Fibroblast of skin of left biceps (primary cell): ENCODE results near the gene TRABD2A.

Experiments
- DNase-seq, 2 experiments: peaks; one replicate each; pipeline ENCODE4 v3.0.0-alpha.2; 2013; ENCODE audit warnings: low read depth in 2 of 2

TRABD2A gene

DNA sequence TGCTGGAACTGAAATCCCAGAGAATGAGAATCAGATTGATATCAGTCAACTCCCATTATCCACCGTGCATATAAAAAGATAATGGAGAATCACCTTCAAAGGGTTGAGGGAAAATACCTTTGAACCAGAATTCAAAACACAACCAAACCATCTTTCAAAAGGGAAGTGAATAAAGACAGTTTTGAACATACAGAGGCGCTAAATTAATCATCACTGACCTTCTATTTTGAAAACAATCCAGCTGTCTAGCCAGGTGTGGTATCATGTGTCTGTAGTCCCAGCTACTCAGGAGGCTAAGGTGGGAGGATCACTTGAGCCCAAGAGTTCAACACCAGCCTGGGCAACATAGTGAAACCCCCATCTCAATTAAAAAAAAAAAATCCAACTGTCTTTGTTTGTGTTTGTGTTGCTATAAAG lies 63.6 kb downstream of the TRABD2A start:
- no peak for DNase-seq

DNA sequence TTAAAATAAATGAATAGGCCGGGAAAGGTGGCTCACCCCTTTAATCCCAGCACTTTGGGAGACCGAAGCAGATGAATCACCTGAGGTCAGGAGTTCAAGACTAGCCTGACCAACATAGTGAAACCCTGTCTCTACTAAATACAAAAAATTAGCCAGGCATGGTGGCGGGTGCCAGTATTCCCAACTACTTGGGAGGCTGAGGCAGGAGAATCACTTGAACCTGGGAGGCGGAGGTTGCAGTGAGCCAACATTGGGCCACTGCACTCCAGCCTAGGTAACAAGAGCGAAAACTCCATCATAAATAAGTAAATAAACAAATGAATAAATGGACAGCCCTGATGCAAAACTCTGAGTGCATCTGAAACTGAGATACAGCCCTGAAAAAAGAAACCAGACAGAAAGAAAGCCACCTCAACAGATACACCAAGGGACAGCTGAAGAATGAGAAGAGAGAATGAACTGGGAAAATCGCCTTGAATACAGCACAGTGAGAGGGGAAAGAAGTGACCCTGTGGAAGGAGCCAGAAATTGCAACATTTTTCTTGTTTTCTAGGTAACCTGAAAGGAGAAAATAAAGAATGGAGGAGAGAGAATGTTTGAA lies 64.4 kb downstream of the TRABD2A start:
- DNase-seq, result no peak

DNA sequence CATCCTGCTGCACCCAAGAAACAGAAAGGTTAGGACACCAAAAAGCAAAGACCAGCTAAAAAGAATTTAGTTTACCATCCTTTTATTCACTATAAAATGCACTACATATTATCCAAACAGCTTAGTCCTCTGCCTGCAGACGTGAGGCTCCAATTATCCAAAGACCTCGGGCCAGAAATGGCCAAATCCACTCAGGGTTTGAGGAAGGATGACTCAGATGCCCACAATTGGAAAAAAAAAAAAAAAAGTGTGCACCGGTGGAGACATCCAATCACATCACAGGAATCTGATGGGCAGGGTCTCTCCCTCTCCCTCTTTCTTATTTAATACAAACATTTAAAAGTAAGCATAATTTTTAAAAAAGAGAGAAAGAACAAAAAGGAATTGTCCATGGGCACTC lies 65.7 kb downstream of the TRABD2A start:
- DNase-seq, result no peak

DNA sequence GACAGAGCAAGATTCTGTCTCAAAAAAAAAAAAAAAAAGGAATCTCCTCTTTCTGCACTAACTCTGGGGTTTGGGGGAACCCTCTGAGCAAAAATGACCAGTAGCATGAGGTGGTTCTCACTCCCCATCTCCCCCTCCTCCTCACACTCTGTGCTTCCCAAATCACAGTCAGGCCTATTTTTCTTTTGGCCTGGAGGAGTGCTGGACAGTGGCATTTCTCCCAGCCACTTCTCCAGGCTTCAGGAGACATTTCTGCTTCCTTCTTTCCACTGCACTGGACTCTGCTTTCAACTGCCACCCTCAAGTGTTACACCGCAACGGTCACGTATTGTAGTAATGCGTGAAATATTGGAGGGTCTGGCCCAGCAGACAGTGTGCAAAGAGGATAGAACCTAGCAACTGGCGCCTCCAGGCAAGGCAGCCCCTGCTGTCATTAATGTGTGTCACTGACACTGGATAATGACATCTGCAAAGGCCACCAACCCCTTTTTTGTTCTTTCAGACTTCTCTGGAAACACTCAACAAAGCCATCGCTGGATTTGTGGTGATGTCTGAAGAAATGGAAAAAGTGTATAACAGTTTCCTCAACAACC lies 68.9 kb downstream of the TRABD2A start:
- no peak for DNase-seq

DNA sequence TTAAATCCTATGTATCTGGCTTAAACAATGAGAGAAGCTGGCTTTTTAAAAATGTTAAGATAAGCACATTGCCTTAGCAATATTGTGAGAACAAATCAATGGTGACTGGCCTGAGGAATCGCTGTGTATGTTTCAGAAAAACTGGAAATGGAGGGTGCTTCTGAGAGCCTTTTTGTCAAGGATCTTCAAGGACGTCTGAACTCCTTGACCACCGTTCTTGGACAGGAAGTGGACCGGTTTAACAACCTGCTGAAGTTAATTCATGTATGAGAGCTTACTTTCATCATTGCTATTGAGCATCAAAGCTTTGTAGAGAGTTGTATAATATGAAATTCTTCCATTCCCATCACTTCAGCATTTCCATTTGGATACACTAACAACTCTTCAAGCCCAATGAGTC lies 72.6 kb downstream of the TRABD2A start:
- no peak for DNase-seq

DNA sequence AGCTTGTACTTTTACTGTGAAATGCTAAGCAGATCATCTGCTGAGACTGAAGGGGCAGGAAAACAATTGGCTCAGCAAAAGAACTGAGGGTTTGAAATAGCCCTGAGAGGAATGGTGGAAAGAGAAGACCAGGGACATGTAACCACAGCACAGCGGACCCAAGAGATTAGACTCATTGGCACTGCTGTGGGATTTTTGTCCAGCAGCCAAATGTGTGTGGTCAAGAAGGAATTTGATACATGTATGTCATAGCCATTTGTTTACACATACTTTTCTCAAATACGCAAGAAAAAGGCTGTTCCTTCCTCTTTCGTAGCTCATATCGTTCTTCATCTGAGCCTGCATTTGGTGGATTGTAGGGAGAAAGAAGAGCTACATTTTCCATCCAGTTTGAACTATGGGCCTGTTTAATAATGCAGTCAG lies 73.8 kb downstream of the TRABD2A start:
- DNase-seq, result peak; percentile 96

DNA sequence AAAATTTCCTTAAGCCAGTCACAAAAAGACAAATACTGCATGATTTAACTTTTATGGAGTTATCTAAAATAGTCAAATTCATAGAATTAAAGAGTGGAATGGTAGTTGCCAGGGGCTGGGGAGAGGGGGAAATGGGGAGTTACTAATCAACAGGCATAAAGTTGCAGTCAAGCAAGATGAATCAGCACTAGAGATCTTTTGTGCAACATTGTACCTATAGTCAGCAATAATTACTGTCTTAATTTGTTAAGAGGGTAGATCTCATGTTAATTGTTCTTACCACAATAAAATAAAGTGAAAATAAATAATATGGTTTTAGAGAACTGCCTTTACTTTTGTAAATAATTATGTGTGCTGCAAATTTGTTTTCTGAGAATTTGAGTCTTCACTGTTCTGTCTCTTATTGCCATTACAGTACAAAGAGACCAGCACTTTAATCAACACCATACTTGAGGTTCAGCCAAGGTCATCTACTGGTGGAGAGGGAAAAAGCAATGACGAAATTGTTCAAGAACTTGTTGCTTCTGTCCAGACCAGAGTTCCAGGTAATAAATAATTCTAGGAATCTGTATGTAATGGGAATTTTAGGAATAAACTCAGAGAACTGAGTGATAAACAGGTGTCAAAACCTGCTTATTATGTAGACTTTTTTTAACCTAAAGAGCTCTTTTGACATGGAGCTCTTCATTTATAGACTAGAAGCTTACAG lies 75.5 kb downstream of the TRABD2A start:
- peak; percentile 20 to 22 for DNase-seq

DNA sequence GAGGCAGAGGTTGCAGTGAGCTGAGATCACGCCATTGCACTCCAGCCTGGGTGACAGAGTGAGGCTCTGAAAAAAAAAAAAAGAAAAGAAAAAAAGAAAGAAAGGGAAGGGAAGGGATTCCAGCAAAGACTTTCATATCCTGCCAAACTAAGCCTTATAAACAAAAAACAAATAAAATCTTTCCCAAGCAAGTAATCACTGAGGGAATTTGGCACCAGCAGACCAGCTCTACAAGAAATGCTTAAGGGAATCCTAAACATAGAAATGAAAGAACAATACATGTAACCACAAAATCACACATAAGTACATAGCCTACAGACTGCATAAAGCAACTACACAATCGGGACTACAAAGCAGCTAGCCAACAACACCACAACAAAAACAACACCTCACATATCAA lies 79.1 kb downstream of the TRABD2A start:
- DNase-seq, result no peak

DNA sequence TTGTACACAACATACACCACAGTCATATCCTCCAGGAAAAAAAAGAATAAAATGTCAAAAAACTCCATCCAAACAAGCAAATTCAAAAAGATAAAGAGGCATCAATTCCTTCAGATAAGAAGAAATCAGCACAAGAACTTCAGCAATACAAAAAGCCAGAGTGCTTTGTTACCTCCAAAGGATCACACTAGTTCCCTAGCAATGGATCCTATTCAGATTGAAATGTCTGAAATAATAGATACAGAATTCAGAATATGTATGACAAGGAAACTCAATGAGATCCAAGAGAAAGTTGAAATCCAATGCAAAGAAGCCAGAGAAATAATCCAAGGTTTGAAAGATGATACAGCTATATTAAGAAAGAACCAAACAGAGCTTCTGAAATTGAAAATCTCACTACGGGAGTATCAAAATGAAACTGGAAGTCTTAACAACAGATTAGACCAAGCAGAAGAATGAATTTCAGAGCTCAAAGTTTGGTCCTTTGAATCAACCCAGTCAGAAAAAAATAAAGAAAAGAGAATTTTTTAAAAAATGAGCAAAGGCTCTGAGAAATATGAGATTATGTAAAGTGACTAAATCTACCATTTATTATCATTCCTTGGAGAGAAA lies 80.6 kb downstream of the TRABD2A start:
- no peak for DNase-seq

DNA sequence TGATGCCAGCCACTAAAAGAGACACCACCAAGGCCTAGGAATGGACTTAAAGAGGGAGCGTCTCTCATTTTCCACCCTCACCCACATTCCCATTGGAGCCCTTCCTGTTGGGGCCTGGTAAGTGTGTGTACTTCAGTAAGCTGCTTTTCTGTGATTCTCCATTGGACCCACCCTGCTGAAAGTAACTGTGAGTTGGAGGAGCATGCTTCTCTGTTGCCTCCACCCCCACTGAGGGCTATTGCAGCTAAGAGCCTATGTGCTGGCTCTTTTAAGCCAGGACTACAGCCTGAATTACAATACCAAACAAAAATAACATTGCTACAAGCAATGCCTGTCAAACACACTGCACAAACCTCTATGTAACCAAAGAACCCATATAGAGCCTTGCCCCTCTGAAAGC lies 81.1 kb downstream of the TRABD2A start:
- DNase-seq, result no peak

DNA sequence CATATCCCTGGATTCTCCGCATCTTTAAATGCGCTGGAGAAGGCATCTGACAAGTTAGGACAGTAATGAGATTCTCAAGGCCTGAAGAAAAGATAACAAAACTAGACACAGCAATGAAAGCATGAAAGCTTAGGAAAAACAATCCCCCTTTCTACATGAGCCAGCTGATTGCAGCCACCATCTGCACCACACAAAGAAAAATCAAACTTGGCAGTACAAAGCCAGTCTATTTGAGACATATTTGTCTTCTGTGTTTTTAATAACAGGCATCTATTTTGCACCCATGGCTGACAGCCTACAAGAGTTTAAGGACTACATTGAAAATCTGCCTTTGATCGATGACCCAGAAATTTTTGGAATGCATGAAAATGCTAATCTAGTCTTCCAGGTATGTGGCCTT lies 83.6 kb downstream of the TRABD2A start:
- no peak for DNase-seq

DNA sequence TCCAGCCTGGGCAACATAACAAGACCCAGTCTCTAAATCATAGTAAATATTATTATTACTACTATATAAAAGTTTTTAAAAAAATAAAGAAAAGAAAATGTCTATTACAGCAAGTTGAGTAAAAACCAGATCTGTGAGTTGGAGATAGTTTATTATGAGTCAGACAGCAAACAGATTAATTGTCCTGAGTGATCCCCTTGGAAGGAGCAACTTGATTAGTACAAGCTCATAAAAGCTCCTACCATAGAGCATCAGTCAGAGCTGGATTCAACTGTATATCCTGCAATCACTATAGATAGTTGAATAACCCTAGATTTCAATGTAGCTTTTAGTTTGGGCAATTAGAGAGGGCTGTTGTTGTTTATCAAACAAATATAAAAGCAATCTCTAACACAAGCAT lies 84.1 kb downstream of the TRABD2A start:
- no peak for DNase-seq

DNA sequence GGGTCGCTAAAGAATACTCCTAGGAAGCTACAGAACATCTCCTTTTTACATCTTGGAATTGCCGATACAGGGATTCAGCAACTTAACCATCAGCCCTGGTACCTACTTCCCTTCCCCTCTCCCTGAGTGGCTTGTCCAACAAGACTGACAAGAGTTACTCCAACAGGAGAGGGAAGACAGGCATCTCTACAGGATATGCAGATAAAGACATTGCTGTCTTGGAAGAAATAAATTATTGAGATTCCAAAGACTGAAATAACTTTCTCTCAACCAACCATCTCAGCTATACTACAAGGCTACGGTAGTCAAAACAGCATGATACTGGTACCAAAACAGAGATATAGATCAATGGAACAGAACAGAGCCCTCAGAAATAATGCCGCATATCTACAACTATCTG lies 87.2 kb downstream of the TRABD2A start:
- no peak for DNase-seq

DNA sequence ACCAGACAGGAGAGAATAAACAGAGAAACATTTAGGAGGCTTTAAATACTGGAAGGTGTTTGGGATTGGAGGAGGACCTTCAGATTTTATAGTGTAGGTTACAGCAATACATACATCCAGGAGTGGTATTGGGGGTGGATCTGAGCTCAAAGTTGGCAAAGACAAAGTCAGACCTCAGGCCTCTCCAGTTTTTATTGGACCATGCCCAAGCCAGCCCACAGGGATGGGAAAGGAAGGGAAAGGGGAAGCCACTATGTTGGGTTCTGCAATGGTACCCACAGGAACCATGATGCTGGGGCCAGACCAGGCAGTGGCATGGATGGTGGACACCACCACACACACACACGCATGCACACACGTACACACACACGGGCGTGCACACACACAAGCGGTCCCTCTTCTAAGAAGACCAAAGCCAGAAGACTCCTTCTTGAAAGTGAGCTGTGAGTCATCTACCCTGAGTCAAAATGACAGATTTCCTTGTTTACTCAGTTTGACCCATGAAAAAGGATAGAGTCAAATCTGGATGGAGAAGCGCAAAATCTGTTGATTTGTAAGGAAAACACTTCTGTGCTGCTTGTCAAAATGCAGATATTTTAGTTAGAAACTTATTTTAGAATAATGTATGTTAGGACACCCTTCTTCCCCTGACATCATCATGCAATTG lies 87.9 kb downstream of the TRABD2A start:
- DNase-seq, result no peak

DNA sequence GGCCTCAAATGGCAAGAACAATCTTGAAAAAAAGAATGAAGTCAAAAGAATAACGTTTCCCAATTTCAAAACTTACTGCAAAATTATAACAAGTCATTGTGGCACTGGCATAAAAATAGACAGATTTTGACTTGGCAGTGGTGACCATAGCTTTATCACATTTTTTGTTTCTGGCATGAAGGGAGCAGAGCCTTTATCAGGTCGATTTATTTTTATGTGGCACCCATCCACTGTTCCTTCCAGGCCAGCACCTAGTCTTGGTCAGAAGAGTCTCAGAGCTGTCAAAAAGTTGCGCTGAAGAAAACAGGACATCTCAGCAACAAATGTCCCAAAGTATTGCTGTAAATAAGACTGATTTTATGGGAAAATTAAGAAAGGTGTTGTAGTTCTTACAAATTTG lies 92.4 kb downstream of the TRABD2A start:
- no peak for DNase-seq

DNA sequence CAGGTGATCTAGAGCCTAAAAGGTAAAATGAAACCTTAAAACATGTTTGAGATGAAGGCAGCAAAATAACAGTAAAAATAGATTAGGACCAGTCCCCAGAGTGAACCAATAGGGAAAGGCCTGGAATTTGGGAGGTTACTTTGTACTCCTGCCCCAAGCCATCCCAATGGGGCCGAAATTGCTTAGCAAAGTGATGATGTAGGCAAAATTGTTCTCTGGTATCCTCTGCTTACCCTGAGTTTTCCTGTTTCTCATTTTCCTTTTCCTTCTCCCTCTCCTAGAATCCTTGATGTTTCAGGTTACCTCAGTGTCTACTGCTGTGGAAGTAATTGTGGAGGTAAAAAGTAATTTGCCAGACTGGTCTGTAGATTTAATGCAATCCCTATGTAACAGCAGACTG lies 92.9 kb downstream of the TRABD2A start:
- DNase-seq, result no peak

DNA sequence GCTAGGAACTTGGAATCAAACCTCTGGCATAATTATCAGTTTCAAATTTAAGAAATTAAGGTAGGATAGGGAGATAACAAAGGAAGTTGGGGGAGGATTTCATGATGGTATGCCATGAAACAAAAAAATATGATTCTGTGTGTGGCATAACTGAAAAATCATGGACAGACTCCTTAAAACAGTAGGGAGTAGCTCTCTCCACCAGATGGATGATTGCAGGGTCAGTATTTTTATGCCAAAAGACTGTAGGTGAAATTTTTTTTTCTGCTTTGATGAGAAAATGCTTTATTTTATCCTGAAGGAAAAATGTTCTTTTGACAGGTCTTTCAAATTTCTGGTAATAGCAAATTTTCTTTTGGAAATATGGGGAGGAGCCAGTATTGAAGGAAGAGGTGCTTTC lies 94.3 kb downstream of the TRABD2A start:
- no peak for DNase-seq

DNA sequence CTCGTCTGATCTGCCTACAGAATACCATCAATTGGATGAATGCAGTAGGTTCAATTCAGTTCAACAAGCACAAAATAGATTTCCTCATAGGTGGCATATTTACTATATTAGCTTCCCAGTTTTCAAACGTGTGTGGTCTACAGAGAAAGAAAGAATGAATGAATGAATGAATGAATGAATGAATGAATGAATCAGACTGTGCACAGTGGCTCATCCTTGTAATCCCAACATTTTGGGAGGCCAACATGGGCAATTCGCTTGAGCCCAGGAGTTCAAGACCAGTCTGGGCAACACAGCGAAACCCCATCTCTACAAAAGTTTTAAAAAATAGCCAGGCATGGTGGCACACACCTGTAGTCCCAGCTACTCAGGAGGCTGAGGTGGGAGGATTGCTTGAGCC lies 94.9 kb downstream of the TRABD2A start:
- DNase-seq, result no peak

DNA sequence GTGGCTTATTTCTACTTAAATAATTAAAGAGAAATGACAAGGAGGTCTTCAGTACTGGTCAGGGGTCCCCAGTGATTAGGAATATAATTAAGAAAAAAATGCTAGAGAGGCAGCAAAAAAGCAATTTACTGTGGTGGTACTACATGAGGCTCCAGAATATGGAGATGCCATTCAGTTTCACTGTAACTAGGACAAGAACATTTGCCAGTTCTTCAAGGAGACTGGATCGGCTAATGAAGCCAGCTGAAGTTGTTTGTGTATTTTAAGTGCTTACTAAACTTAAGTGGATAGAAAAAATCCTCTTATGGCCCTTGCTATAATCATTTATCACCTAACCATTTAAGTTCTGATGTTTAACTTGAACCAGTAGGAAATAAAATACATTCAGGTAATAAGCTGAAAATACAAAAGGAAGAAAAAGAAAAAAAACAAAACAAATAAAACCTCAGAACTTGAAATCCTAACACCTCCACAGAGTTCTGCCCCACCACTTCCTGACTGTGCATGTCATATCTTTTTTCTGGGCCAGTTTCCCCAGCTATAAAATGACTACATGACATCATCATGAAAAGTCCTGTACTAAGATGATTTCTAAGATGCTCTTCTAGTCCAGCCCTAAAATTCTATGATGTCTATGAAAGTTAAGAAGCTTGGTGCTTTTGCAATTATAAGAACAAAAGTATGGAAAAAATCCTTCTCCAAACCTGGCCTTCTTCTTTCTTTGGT lies 98.0 kb downstream of the TRABD2A start:
- DNase-seq, result no peak

DNA sequence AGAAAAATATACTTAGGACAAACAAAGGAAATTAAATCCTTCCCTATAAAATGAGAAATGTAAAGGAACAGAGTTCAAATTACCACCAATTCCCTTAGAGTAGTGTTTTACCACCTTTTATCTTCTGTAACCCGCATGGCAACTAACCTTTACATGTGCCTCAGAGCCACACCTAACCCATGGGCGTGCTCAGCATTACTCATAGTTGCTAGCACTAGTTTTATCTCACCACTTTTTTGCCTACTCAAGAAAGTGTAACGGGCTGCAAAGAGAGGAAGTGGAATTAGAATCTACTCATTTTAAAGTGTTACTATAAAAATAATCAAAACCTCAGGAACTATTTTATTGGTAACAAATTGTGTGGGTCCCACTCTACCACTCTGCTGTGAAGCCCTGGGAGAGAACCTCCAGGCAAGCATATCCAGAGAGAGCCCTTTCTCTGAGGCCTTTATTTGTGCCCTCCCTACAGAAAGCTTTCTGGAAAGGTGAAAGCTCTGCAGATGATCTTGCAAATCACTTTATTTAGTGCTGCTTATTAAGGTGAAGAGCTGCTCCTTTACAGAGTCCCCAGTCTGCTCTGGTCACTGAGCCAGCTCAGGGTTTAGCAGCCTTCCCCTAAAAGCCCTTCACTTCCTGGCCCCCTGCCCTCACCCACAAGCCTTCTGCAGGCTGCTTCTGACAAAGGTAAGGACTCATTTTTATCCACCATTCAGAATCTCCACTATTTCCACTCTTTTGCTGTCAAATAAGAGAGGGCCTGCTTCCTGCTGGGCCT lies 98.8 kb downstream of the TRABD2A start:
- no peak for DNase-seq

DNA sequence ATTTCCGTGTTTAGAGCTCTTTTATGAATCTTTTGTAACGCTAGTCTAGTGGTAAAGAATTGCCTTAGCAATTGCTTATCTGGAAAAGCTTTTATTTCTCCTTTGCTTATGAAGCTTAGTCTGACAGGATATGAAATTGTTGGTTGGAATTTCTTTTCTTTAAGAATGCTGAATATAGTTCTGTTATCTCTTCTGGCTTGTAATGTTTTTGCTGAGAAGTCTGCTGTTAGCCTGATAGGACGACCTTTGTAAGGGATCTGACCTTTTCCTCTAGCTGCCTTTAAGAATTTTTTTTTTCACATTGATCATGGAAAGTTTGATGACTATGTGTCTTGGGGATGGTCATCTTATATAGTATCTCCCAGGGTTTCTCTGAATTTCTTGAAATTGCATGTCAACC lies 101.1 kb downstream of the TRABD2A start:
- no peak for DNase-seq
